Esophagus muscularis mucosa (tissue), 4 donors: ENCODE measurements around the gene PPP6R3. TPM values are rescaled to one million over a fixed set of nuclear protein-coding genes. Genes with fewer than 3 reads are reported as not detected.

Experiments
- DNase-seq: peaks from one replicate; pipeline ENCODE4 v3.0.0-alpha.2; 2017; ENCODE audit errors: extremely low spot score
- H3K27ac ChIP-seq, 4 donors: fragments of 200-600 bp; sonication (generic); replicated peaks in 1 of 4; 1 replicate in 3 of 4; 2 replicates in 1 of 4; pipeline ENCODE4 v1.5.1; 2016 to 2019; ENCODE audit warnings: mild to moderate bottlenecking in 1 of 4
- H3K27me3 ChIP-seq, 4 donors: fragments of 200-600 bp; sonication (generic); one replicate each; pipeline versions ENCODE4 v1.5.1 to v1.6.0; 2016 to 2019
- H3K36me3 ChIP-seq, 4 donors: fragments of 200-600 bp; sonication (generic); one replicate each; pipeline ENCODE4 v1.5.1; 2016 to 2019
- H3K4me1 ChIP-seq, 4 donors: fragments of 200-600 bp; sonication (generic); one replicate each; pipeline ENCODE4 v1.5.1; 2016 to 2019
- H3K4me3 ChIP-seq, 4 donors: fragments of 200-600 bp; sonication (generic); 1 replicate in 2 of 4; 2 replicates in 2 of 4; pipeline ENCODE4 v1.5.1; 2016 to 2019; ENCODE audit warnings: mild to moderate bottlenecking in 4 of 4, moderate library complexity in 1 of 4
- H3K9me3 ChIP-seq, 4 donors: fragments of 200-600 bp; sonication (generic); 1 replicate in 3 of 4; 2 replicates in 1 of 4; pipeline ENCODE4 v1.5.1; 2016 to 2019
- EP300 ChIP-seq: sonication (generic); formaldehyde crosslinking; IDR thresholded peaks from one replicate; pipeline ENCODE4 v1.6.1; 2017; ENCODE audit warnings: antibody characterized with exemption
- POLR2A ChIP-seq: fragments of 450-650 bp; IDR thresholded peaks from one replicate; pipeline ENCODE4 v1.6.1; 2017; ENCODE audit warnings: antibody characterized with exemption, moderate library complexity, mild to moderate bottlenecking, low read depth
- POLR2AphosphoS5 ChIP-seq, 2 donors: sonication (generic); formaldehyde crosslinking; IDR thresholded peaks; one replicate each; pipeline ENCODE4 v1.6.1; 2017; ENCODE audit warnings: antibody characterized with exemption in 2 of 2
- WGBS: methylation state at CpG from one replicate; pipeline ENCODE4 v1.1.5; 2018; 5-methylcytosine and 5-hydroxymethylcytosine counted together
- intact Hi-C: fragments of 100-400 bp; cut with DNase I; formaldehyde crosslinking; loops from one replicate; pipeline ENCODE4 v1.15.1; 2023
- total RNA-seq, 4 donors: library from RNA; depleted of rRNA; stranded (reverse); fragments of >200 nt; gene quantifications; one replicate each; pipeline versions ENCODE4 v1.1.0 to v1.2.1, GENCODE V29; 2016
- TF ChIP-seq, protein P1 (sequence below), 3 experiments: fragments of 200-600 bp in 2 of 3; fragments of 450-650 bp in 1 of 3; sonication (generic) in 2 of 3; IDR thresholded peaks; one replicate each; pipeline ENCODE4 v1.5.1; 2017 to 2019; ENCODE audit warnings: antibody characterized with exemption in 3 of 3, mild to moderate bottlenecking in 2 of 3, moderate library complexity in 1 of 3

PPP6R3 gene
- total RNA-seq, 4 donors from 2014 or later, result 106 to 132 (median 116) TPM

DNA sequence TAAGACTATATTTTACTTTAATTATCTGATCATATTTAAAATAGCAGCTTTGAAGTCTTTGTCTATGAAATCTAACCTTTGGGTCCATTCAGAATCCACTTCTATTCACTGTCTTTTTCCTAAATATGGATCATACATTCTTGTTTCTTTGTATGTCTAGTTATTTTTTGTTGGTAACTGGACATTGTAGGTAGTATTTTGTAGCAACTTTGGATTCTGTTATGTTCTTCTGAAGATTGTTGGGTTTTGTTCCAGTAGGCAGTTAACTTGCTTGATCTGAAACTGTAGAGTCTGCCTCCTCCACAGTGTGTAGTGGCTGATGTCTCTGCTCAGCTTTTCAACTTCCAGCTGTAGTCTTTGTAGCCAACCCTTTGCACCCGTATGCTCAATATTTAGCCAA is 186.3 kb downstream of the PPP6R3 start:
- Histone ChIP-seq H3K9me3 (peaks cover 0 to 23% (median 19%) of the 10 kb centered on the region in 4 donors), H3K4me1 (no peaks in the 10 kb centered on the region), H3K27me3 (peaks cover 0 to 60% (median 0%) of the 10 kb centered on the region in 4 donors), H3K27ac (no peak overlapping the region), H3K36me3 (no peaks in the 10 kb centered on the region), H3K4me3 (no peak overlapping the region)
- TF ChIP-seq, protein P1, sequence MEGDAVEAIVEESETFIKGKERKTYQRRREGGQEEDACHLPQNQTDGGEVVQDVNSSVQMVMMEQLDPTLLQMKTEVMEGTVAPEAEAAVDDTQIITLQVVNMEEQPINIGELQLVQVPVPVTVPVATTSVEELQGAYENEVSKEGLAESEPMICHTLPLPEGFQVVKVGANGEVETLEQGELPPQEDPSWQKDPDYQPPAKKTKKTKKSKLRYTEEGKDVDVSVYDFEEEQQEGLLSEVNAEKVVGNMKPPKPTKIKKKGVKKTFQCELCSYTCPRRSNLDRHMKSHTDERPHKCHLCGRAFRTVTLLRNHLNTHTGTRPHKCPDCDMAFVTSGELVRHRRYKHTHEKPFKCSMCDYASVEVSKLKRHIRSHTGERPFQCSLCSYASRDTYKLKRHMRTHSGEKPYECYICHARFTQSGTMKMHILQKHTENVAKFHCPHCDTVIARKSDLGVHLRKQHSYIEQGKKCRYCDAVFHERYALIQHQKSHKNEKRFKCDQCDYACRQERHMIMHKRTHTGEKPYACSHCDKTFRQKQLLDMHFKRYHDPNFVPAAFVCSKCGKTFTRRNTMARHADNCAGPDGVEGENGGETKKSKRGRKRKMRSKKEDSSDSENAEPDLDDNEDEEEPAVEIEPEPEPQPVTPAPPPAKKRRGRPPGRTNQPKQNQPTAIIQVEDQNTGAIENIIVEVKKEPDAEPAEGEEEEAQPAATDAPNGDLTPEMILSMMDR (IDR thresholded peaks at IDR 0.05), result no peak
- no peak for TF ChIP-seq POLR2A
- TF ChIP-seq EP300, result no peak
- TF ChIP-seq POLR2AphosphoS5 (IDR thresholded peaks at IDR 0.05), result no peak
- DNase-seq, result no peak
- intact Hi-C loops, result no loop called here
- WGBS, result 81% methylated on average over 1 of the region's 1 CpG

DNA sequence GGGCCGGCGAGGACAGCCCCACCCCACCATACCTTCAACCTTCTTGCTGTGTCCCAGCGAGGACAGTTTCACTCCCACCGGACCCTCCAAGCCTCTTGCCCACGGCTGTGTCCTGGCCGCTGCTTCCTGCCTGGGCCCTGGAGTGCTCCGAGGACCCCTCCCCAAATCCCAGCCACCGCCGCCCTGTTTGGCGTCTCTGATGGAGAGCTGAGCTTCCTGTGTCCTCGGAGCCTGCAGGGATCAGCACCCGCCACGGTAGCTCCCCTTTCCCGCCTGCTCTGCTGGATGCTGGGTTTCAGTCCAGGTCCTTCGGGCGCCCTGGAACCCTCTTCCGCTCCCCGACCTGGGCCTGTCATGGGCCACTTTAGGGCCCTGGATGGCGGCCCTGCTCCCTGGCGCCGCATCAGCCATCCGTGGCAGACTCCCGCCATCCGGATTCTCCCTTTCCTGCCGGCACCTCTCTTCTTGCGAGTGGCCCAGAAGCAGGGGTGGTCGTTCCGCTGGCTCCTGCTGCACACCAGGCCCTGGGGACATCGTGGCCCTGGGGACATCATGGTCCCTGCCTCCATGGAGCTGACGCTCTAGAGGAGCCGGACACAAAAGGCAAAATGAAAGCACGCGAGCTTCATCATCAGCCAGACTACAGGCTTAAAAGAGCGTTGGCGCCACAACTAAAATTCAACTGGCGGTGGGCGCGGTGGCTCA is 189.5 kb downstream of the PPP6R3 start:
- no peak for DNase-seq
- WGBS, result 74% methylated on average over 21 of the region's 38 CpGs
- H3K4me1 ChIP-seq, result no peaks in the 10 kb centered on the region
- H3K27me3 ChIP-seq, result peaks cover 0 to 70% (median 0%) of the 10 kb centered on the region in 4 donors
- H3K4me3 ChIP-seq, result no peak overlapping the region
- peaks cover 0 to 28% (median 22%) of the 10 kb centered on the region in 4 donors for H3K9me3 ChIP-seq
- TF ChIP-seq POLR2A (no peak), POLR2AphosphoS5 (IDR thresholded peaks at IDR 0.05) (no peak), EP300 (no peak)
- TF ChIP-seq, protein P1 (IDR thresholded peaks at IDR 0.05), result no peak
- no peaks in the 10 kb centered on the region for H3K36me3 ChIP-seq
- no peak overlapping the region for H3K27ac ChIP-seq
- intact Hi-C loops, result no loop called here

DNA sequence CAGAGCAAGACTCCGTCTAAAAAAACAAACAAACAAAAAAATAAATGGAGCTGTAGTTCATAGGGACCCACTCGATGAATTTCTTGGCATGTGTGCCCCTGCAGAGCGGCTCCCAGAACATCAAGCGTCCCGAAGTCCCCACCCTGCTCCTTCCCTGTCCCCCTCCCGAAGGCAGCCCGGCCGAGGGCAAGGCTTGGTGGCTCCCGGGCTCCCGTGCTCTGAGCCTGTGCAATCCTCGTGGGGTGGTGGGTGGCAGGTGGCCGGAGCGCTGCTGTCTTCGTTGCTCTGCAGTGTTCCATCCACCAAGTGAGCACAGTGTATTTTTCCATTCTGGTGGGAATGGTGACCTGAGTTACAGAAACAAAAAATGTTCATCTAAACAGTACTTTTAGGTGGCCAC is 190.2 kb downstream of the PPP6R3 start:
- no peak for DNase-seq
- H3K36me3 ChIP-seq, result no peaks in the 10 kb centered on the region
- WGBS, result 63% methylated on average over 1 of the region's 14 CpGs
- no peak overlapping the region for H3K27ac ChIP-seq
- TF ChIP-seq, protein P1 (IDR thresholded peaks at IDR 0.05), result no peak
- TF ChIP-seq POLR2AphosphoS5 (IDR thresholded peaks at IDR 0.05), result no peak
- no peak for TF ChIP-seq EP300
- no peak for TF ChIP-seq POLR2A
- H3K27me3 ChIP-seq, result peaks cover 0 to 63% (median 0%) of the 10 kb centered on the region in 4 donors
- H3K4me1 ChIP-seq, result no peaks in the 10 kb centered on the region
- H3K4me3 ChIP-seq, result no peak overlapping the region
- intact Hi-C loops, result no loop called here
- H3K9me3 ChIP-seq, result peaks cover 0 to 34% (median 22%) of the 10 kb centered on the region in 4 donors

- no peak for DNase-seq
- TF ChIP-seq POLR2A (no peak), EP300 (no peak), POLR2AphosphoS5 (IDR thresholded peaks at IDR 0.05) (no peak)
- TF ChIP-seq, protein P1 (IDR thresholded peaks at IDR 0.05), result no peak
- peaks cover 0 to 65% (median 0%) of the 10 kb centered on the region in 4 donors for H3K27me3 ChIP-seq
- H3K9me3 ChIP-seq, result peaks cover 0 to 29% (median 16%) of the 10 kb centered on the region in 4 donors
- H3K27ac ChIP-seq, result no peak overlapping the region
- no peaks in the 10 kb centered on the region for H3K36me3 ChIP-seq
- 63% methylated on average over 15 of the region's 22 CpGs for WGBS
- intact Hi-C loops, result no loop called here
- H3K4me1 ChIP-seq, result no peaks in the 10 kb centered on the region
- H3K4me3 ChIP-seq, result no peak overlapping the region
Observed at GRCh38 chr11:68651208-68651984, 190.8 kb downstream of the PPP6R3 start.
